A549 (cell line): ENCODE results near the gene RIPOR1.

Experiments used
- ATOH8 ChIP-seq: fragments of 250-450 bp; sonication (Bioruptor Pico); IDR thresholded peaks from 2 replicates; pipeline ENCODE4 v1.5.0; 2020; ENCODE audit warnings: low read depth, mild to moderate bottlenecking, moderate library complexity
- CBX2 ChIP-seq: fragments of 200-600 bp; sonication (generic); IDR thresholded peaks from 2 replicates; pipeline ENCODE4 v1.6.1; 2016; ENCODE audit warnings: low read depth, mild to moderate bottlenecking, borderline replicate concordance
- CTCF ChIP-seq: fragments of >200 bp; sonication (Bioruptor Twin); formaldehyde crosslinking; IDR thresholded peaks from 3 replicates; pipeline ENCODE4 v1.5.1; 2016
- EP300 ChIP-seq, 2 experiments: fragments of >200 bp; sonication (Bioruptor Twin); formaldehyde crosslinking; IDR thresholded peaks; 2 replicates in 1 of 2; 3 replicates in 1 of 2; pipeline ENCODE4 v1.6.1; 2016 to 2017
- ESRRA ChIP-seq: fragments of 150-350 bp; IDR thresholded peaks from 2 replicates; pipeline ENCODE4 v1.6.1; 2014; ENCODE audit warnings: mild to moderate bottlenecking, low read length, borderline replicate concordance
- HES2 ChIP-seq: fragments of >200 bp; sonication (Bioruptor Twin); formaldehyde crosslinking; IDR thresholded peaks from 2 replicates; pipeline ENCODE4 v1.6.1; 2016
- HMGXB4 ChIP-seq: fragments of 250-450 bp; sonication (Bioruptor Pico); IDR thresholded peaks from 2 replicates; pipeline ENCODE4 v1.5.0; 2021; ENCODE audit warnings: mild to moderate bottlenecking, moderate library complexity, borderline replicate concordance
- JUN ChIP-seq, 2 experiments: fragments of >200 bp; sonication (Bioruptor Twin); formaldehyde crosslinking; IDR thresholded peaks; 2 replicates in 1 of 2; 3 replicates in 1 of 2; pipeline ENCODE4 v1.6.1; 2016 to 2017
- MAX ChIP-seq: IDR thresholded peaks from 2 replicates; pipeline ENCODE4 v1.6.1; 2012
- MAZ ChIP-seq: fragments of 150-350 bp; IDR thresholded peaks from 2 replicates; pipeline ENCODE4 v1.6.1; 2014; ENCODE audit warnings: antibody characterized with exemption, low read depth, low read length, borderline replicate concordance
- MYC ChIP-seq: IDR thresholded peaks from 2 replicates; pipeline ENCODE4 v1.6.1; 2012; ENCODE audit warnings: mild to moderate bottlenecking, inconsistent platforms, low read length, improper control_type of control experiment, borderline replicate concordance
- POLR2A ChIP-seq: IDR thresholded peaks from 2 replicates; pipeline ENCODE4 v1.6.1; 2012; ENCODE audit warnings: mild to moderate bottlenecking, low read length
- RAD21 ChIP-seq, 2 experiments: fragments of >200 bp in 1 of 2; sonication (Bioruptor Twin) in 1 of 2; formaldehyde crosslinking in 1 of 2; IDR thresholded peaks in 1 of 2; conservative IDR thresholded peaks in 1 of 2; 2 replicates in 1 of 2; 3 replicates in 1 of 2; pipeline ENCODE4 v1.6.1; 2012 to 2018; ENCODE audit warnings: inconsistent platforms in 1 of 2
- SMC3 ChIP-seq: fragments of >200 bp; sonication (Bioruptor Twin); formaldehyde crosslinking; IDR thresholded peaks from 3 replicates; pipeline ENCODE4 v1.6.1; 2018; ENCODE audit warnings: inconsistent platforms

GRCh38 chr16:67499106-67499505, 29.5 kb upstream of the RIPOR1 start:
- TF ChIP-seq SMC3, result no peak
- TF ChIP-seq MYC, result no peak
- no peak for TF ChIP-seq MAZ
- TF ChIP-seq POLR2A, result no peak
- no peak for TF ChIP-seq CTCF
- TF ChIP-seq HMGXB4 (CRISPR knock-in tag), result no peak
- no peak for TF ChIP-seq JUN (IDR thresholded peaks at IDR 0.05)
- no peak for TF ChIP-seq MAX
- TF ChIP-seq HES2, result no peak
- no peak for TF ChIP-seq CBX2
- TF ChIP-seq ESRRA, result no peak
- TF ChIP-seq ATOH8 (CRISPR knock-in tag), result no peak
- no peak for TF ChIP-seq EP300 (IDR thresholded peaks at IDR 0.05)
- TF ChIP-seq RAD21 (conservative IDR thresholded peaks at IDR 0.05 in 1 of 2, IDR thresholded peaks at IDR 0.05 in 1 of 2), result no peak
